GM19099 (cell line): ENCODE results near the gene MYF5.

Source experiments
- POLR2A ChIP-seq: IDR thresholded peaks from 3 replicates; pipeline ENCODE4 v1.6.1; 2011; ENCODE audit warnings: low read depth; ENCODE audit not compliant: insufficient read length; ENCODE audit errors: extremely low read depth

The MYF5 gene

DNA sequence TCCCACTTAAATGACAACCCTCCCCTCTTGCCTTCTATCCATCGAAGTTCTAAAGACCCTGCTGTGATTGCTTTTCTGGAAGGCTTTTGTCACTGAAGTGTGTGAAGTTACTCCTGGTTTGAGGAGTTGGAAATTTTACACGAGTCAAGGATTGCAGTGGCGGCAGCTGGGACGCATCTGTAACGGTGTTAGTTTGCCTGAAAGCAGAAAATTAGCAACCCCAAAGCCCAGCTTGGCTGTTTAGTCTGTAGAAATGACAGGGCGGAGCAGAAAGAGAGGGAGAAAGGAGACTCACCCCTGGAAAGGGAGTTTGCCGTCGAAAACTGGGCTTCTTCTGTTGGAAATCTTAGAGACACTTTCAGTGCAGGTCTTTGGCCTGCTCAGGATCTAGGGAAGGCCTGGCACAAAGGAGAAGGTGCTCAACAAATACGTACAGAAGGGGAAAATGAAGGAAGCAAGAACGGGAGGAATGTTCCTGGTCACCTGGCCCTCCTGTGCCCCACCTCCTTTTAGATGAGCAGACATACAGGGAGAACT is 931 bp upstream of the MYF5 start:
- no peak for TF ChIP-seq POLR2A

- no peak for TF ChIP-seq POLR2A
Measured at GRCh38 chr12:80717856-80718255, 1.1 kb downstream of the MYF5 start.

DNA sequence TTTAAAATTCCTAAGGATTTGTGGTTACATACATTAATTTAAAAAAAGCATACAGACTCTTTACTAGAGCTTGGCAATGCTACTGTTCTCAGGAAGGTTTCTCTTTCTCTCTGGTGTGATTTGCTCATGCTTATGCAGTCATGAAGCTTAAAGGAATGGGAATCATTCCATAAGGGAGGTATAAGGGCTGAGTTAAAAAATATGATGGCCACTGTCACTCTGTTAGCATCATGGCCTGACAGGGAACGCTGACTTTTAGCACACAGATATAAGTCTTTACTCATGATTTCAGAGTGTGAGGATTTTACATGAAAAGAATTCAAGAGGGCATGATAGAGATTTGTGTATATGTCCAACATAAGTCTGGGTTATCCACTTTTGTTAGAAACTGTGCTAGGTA is 3.8 kb downstream of the MYF5 start:
- TF ChIP-seq POLR2A = no peak

- TF ChIP-seq POLR2A = no peak
Measured at GRCh38 chr12:80721326-80721725, 4.6 kb downstream of the MYF5 start.

GRCh38 chr12:80745851-80746505 is 29.3 kb downstream of the MYF5 start:
- TF ChIP-seq POLR2A = no peak

GRCh38 chr12:80747800-80748199 is 31.1 kb downstream of the MYF5 start:
- no peak for TF ChIP-seq POLR2A

DNA sequence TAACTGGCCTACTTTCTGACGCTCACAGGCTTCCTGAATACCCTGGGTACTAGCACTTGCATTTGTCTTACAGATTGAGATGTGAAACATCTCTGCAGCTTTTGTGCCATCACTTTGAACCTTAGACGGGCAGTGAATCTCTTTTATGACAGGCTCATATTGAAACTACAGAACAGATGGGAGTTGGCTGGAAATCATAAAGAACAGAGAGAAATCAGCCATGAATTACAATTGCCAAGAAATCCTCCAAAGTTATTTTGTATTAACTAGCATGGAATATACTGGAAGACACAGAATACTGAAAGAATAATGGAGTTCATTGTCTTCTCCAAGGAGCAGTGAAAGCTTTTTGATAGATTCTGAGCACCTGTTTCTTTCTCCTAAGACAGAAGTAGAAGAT is 32.7 kb downstream of the MYF5 start:
- TF ChIP-seq POLR2A = no peak

- TF ChIP-seq POLR2A = no peak
Measured at GRCh38 chr12:80752464-80752863, 35.8 kb downstream of the MYF5 start.

GRCh38 chr12:80754274-80754673 is 37.6 kb downstream of the MYF5 start:
- TF ChIP-seq POLR2A = no peak

DNA sequence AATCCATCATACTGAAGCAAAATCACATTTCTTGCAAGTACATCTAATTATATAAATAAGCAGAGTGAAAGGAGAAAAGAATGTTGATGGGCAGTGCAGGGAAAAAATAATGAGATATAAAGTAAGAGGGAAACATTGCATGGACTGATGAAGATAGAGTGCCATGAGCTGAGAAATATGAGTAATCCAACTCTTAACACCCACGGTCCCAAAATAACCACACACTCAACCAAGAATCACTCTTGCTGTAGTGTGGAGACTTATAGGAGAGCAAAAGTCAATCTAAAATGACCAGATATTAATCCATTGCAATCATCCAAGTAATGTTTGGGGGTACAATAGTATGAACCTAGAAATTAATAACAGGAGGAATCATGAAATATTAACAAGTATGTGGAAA is 40.2 kb downstream of the MYF5 start:
- no peak for TF ChIP-seq POLR2A

DNA sequence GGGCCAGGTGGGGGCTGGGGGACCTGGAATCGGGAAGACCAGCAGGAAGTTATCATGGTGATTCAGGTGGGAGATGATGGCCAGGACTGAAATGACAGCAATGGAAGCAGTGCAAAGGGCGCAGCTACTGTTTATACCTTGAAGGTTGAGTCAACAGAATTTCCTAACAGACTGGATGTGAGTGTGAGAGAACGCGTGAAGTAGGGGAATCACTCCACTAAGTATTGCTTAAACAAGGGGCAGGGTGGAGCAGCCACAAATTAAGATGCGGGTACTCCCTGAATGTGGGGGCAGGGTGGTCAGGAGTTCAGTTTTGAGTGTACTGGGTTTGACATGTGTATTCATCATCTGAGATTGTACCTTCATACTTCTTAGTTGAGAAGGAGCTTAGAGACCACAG is 45.1 kb downstream of the MYF5 start:
- TF ChIP-seq POLR2A = no peak

DNA sequence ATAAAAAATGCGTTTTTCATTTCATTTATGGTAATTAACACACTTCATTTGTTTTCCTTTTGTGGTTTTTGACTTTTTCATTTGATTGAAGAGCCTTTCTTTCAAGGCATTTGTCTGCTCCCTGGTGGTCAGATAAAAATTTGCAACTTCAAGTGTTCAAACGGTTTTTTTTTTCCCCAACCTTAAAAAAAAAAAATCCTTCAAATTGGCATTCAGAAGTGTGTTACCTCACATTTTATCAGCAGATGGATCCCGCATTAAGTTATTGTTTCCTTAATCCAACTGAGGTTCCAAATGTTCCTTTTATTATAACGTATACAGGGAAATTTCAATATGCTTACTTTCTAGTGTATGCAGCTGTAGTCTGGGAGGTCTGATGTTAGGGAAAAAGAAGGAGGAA is 47.2 kb downstream of the MYF5 start:
- no peak for TF ChIP-seq POLR2A

- no peak for TF ChIP-seq POLR2A
Measured at GRCh38 chr12:80766210-80766609, 49.5 kb downstream of the MYF5 start.

DNA sequence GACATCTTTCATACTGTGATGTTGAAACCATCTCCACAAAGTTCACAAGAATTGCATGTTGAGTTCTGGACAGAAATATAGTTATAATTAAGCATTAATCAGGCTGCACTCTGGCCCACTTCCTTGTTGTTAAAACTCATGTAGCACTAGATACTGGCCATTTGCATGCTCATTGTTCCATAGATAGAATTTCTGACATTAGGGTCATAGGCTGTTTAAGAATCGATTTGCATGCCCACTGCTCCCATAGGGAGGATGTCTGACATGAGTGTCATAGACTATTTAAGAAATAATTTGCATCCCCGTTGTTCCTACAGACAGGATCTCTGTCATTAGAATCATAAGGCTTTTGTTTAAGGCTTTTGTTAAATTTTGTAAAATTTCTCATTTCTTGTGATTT is 50.2 kb downstream of the MYF5 start:
- TF ChIP-seq POLR2A = no peak
